SKM-1 (cell line): ENCODE results near the gene SDC3.

Experiments
- DNase-seq: peaks from one replicate; lab custom pipeline; 2025; ENCODE audit not compliant: unreplicated experiment; lab: John Stamatoyannopoulos, UW

Gene SDC3

DNA sequence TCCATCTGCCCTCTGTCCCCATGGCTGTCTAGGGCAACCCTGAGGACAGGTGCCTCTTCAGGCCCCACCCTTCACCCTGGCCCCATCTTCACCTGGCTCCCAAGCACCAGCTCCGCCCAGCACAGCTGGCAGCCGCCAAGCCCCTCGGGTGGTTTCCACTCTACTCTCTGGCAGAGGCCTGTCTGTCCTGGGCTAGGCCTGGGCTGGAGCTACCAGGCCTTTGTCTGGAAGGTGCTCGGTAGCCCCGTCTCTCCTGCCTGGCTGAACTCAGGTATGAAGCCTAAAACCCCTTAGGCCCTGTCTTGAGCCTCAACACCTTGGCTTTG lies 17.4 kb downstream of the SDC3 start:
- DNase-seq = no peak

DNA sequence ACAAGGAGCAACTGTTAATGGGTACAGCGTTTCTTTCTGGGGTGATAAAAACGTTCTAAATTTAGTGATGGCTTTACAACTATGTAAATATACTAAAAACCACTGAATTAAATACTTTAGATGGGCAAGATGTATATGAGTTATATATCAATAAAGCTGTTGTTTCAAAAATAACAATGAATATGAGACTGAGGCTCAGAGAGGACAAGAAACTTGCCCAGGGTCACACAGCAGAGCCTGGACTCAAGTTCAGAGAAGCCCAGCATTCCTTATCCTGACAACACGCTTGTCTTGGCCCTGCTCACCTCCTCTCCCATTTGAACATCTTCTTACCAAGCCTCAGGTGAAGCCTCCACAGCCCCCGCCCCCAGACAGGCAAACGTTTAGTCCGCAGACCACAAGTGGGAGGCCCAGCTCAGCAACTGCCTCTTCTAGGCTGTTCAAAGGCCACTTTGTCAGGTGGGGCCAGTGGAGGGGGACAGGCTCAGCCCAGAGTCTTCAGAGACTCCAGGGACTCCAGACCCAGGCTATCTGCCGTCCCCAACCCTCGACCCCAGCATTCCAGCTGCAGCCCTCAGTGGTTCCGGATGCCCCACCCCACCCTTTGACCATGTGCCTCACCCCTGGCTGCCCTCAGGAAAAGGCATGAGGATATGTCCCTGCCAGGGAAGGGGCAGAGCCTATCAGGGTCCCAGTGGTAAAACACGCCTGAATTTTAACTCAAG lies 17.9 kb downstream of the SDC3 start:
- DNase-seq = no peak

DNA sequence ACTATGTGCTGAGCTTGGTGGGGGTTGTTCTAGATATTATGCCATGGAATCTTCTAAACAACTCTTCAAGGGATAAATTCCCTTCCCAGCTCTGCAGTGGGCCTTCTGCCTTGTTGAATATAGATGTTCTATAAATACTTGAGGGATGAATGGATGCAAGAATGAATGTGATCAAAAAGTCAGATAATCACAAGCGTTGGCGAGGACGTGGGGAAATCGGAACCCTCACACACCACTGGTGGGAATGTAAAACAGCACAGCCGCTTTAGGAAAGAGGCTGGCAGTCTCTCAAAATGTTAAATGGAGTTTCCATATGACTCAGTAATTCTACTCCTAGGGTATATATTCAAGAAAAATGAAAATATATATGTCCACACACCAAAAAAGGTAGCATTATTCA lies 19.0 kb downstream of the SDC3 start:
- no peak for DNase-seq

DNA sequence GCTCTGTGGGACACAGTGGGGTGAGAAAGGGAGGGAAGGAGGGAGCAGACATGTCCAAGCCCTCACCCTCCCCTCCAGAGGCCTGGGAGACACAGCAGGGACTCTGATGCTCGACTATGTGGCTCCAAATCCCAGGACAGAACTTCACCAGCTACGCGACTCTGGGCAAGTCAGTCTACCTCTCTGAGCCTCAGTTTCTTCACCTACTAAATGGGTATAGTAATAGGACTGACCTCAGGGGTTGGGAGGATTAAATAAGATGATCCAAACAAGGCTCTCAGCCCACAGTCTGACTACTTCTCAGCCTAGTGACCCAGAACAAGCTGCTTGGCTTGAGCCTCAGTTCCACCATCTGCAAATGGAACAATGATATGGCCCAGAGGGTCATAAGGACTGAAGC lies 19.6 kb downstream of the SDC3 start:
- no peak for DNase-seq

DNA sequence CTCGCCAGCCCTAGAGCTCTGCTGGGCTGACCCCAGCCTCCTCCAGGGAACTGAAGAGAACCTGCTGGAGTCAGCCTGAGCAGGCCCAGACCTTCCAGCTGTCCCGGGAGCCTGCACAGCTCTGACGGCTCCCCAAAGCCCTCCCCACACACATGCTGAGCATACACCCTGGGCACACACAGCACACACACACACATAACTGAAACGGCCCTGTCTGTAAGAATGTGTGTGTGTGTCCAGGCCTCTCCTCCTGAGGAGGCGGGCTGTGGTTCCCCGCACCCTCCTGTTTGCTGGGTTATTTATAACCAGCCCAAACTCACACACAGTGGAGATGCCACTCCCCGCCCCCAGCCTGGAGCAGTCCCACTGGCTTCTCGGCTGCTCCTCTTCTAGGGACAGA lies 20.2 kb downstream of the SDC3 start:
- DNase-seq = no peak

DNA sequence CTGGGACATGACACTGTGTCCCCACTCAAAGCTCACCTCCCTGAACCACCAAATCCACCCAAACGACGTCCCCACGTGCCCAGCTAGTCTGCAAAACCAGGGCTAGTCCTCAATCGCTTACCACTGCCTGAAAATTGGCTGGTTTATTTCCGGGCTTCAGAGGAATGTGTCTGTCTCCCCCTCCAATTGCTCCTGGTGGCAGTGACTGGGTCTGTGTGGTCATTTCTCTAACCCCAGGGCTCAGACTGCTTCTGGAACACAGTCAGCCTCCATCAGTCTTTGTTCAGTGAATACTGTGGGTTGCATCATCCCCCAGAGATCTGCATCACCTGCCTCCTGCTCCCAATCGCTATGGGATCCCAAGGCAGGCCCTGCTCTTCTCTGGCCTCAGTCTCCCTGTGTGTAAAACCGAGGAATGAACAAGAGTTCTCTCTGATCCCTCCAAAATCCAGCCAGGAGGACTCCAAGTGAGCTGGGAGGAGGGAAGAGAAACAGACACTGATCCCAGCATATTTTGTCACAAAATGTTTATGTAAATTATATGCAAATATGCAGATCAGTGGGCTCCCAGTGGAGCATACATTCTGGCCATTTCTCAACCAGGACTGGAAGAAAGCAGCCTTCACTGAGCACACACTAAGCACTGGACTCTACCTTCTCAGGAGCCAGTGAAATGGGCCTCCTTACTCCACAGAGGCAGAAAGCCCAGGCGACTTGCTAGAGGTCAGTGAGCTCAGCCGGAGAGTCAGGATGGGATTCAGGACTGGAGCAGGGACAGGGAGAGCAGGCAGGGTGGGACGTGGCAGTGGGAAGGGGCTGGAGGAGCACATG lies 20.9 kb downstream of the SDC3 start:
- DNase-seq = no peak

DNA sequence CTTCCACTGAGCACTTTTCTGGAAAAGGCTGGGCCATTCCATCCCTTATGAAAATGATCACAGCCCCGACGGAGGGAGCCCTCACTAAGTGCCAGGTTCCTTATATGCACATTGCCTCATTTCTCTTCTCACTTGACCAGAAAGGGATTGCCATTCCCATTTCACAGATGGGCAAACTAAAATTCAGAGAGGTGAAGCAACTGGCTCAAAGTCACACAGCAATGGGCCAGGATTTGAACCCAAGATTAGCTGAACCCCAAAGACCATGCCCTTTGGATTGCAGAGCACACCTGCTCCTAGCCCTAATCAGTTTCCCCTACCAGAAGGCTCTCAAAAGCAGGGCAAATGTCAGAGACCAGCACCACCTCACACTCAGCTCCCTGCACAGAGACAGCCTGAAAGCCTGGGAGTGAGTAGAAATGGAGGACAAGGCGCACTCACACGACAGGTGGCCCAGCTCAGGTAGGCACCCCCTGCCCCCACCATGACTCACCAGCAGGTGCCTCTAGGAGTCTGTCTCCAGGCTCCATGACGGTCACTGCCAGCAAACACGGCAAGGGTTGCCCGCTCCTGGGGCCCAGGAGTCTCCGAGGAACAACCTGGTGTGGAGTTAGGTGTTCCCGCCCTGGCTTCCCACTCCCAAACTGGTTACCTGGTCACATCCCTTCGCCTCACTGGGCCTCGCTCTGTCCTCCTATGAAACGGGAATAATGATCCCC lies 21.7 kb downstream of the SDC3 start:
- DNase-seq = no peak

DNA sequence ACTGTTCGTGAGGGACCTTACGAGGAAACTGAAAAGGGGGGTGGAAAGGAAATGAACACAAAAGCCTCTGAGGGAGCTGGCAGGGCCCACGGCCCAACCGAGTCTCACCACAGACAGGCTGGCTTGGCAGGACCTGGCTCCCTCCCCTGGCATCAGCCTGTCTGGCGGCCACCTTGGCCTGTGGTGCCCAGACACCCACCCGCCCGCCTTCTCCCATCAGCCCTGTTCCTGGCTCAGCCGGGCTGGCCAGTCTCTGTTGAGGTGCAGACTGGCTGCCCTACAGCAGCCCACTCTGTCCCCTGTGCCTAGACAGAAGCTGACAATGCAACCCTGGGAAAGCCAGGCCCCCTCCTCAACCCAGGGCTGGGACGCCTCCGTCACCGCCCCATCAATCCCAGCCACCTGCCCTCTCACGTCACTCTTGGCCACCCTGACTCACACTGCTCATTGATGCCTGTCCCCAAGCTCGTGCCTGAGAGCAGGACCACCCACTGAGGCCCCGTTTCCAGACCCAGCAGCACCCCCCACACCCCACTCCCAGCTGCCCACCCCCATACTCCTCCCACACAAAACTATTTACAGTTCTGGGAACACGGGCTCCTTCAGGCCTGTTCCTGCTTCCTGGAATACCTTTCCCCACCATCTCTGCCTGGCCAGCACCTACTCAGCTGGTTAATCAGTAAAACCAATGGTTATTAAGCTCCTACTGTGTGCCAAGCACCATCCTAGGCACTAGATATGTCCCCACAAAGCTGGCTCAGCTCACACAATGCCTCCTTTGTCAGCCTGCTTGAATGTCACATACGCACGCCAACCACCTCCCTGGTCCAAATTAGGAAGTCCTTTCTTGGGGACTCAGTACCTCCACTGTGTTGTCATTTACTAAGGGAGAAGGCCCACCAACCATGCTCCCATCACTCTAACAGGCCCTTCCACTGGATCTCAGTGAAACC lies 22.7 kb downstream of the SDC3 start:
- no peak for DNase-seq

DNA sequence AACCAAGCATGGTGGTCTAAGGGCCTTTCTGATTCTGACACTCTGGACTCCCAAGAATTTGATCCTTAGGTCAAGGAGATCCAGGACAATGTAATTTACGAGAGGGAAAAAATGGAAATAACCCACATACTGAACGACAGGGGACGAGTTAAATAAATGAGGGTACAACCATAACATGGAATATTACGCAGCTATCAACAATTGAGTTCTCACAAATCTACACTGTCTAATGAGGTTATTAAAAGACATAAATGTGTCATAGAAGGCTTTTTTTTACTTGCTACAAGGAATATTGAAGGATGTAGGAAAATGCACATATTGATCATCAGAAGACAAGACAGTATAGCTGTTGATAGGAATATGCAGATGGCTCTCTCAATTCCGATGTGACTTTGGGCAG lies 23.8 kb downstream of the SDC3 start:
- DNase-seq = no peak

DNA sequence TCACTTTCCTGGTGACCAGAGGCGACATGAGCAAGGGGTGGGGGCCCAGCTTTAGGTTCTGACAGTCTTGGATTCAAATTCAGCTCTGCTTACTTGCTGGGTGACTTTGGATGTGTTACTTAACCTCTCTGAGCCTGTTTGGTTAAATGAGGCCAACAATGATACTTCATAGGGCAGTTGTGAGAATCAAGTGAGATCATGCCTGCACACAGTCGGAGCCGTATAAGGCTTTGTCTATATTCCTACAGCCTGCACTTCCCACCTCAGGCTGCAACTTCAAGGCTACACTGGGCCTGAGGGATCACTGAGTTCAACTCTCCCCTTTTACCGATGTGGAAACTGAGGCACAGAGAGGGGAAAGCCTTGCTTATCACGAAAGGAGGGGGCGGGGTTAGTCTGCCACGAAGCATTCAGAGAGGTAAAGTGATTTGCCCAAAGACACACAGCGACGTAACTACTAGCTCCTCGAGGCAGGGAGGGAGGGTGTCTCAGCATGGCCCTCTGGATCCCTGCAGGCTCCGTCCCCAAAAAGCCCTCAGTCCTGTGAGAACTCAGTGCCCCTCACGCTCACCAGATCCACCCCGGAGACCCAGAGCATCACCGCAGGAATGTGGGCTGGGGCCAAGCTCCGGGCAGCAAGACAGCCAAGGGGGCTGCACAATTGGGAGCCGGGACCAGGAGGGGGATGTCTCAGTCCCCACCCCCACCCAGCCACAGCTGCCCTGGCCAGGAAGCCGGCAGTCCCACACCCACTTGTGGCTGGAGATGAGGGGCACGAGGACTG lies 25.0 kb downstream of the SDC3 start:
- DNase-seq = no peak

DNA sequence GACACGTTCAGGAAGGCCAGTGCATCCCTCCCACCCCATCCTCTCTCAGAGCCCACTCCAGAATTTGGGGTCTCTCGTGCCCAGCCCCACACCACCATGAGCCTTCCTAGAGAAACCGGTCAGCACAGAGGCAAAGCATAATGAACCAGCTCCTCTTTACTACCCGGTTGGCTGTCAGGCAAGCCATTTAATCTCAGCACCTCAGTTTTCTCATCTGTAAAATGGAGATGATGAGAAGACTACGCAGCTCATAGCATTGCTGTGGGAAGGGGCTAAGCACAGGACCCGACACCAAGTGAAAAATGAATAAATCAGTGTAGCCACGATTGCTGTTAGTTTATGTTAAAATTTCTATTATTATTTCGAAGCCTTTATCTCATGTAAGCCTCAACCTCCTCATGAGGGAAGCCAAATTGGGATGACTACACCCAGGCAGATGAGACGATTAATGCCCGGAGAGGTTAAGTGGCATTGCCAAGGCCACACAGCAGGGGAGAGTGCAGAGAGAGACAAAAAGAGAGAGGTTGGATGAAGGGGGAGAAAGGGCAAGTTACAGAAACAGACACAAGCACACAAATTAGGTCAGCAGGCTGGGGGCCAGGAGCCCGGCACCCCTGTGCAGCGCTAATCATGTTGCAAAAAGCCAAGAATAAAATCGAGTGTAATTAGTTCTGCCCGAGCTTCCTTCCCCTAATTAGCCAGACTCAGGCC lies 25.7 kb downstream of the SDC3 start:
- no peak for DNase-seq

DNA sequence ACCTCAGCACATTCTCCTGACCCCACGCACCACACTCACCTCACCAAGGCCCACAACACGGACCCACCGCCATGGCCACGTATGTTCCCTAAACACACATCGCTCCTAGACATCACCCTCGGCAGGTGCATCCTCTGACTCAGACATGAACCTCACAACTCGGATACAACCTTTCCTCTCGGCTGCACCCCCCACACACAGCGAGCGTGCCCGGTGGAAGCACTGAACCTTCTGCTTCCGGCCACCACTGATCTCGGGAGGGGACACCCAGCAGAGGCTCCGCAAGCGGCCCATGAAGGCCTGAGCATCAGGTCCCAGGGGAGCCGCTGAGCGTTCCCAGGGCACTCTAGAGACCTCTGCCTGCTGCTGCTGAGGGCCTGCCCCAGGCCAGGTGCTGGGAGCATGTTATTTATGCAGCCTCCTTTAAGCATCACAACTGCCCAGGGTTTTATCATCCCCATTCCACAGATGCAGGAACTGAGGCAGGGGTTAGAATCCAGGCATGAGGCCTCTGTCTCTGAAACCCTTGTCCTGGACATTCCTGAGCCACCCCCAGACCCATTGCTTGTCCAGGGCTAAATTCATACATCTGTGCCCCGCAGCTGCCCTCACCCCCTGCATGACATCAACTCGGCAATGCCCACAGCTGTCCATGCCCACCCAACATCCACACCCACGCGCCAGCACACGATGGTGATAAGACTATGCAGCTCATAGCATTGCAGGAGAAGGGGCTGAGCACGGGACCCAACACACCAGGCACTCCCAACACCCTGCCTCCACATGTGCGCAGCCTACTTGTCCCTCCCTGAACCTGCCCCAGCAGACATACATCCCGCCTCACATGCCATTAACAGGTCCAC lies 27.0 kb downstream of the SDC3 start:
- no peak for DNase-seq

DNA sequence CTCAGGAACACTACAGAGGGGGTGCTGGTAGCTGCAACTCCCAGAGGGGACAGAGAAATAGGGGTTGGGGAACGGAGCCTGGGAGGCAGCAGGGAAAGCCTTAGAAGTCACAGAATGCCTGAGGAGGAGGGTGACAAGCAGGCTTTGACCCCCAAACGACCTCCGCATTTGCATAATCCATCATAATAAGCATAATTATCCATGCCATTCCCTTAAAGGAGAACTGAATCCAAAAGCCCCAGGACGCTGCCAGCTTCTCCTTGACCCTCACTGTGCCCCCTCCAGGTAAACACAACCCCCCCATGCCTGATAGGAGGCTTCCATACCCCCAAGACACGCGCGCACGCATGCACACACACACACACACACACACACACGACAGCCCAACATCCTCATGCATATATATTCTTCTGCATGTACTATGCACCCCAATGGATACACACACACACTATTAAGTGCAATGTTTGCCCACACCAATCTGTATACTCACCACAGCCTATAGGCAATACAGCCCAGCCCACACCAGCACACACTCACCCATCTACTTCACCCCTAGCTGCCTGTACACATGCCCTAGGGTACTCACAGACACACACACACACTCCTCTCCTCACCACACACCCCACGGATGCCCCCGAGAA lies 27.8 kb downstream of the SDC3 start:
- DNase-seq = no peak

DNA sequence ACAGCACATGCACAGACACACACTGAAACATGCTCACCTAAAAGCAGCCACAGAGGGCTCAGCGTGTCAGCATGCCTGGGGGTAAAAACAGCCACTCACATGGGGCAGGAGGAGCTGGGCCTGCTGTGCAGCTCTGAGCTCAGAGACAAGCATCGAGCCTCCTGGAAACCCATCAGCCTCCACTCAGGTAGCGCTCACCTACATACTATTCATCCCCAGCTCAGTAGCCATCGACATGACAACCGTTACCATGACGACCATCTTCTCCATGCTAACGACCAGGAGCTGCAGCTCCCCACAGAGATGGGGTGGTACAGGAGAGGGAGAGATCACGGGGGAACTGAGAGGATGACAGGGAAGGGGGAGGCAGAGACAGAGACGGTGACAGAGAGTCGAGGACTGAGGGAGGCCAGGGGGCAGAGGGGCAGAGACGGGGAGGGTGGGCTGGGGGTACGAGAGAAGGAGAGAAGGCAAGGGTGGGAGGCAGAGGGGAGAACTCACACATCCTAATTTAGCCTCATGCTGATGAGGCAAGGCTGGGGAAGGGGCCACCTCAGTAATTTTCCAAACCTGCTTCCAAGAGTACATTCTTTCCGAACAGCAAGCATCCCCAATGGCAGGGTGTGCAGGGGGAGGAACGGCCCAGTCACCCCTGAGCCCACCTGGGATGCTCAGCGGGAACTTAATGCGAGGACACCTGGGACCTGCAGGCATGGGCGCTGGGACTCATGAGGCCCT lies 28.4 kb downstream of the SDC3 start:
- no peak for DNase-seq

DNA sequence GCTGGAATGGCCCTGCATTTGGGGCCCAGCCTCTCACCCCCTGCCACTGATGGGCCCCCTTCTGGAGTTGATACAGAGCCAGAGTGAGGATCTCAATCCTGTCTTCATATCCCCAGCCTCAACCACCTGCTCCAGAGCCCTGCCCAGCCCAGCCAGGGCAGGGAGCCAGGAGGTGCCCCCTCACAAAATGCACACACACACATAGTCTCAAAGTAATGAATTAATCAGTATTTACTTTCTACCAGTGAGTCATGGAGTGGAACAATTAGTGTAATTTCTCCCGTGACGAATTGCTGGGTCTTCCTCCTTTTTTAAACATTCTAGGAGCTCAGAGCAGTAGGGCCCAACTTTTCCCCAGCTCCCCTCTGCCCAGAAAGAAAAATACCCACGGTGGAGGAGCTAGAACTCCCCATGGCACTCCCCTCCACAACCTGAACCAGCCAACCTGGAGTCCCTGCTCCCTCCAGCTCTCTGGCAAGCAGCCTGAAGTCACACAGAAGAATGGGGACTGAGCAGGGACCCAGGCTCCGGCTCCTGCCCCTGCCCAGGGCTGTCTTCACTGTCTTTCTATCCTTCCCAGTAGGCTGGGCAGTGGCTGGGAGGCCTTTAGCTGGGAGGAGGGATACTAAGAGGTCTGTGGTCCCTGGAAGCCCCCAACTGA lies 29.3 kb downstream of the SDC3 start:
- no peak for DNase-seq

DNA sequence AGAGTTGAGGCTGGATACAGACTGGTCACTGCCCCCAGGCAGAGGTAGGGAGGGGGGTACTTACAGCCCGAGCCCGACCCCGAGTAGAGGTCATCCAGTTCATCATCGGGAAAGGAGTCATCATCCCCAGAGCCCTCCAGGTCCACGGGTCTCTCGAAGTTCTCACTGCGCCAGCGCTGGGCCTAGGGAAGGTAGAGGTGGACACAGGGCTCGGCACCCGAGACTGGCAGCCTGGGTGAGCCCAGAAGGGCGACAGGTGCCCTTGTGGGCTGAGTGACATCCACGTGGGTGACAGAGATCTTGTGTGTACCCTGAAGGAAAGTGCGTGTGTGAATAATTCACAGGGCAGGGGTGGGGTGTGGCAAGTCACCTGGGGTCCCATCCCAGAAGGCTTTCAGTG lies 30.0 kb downstream of the SDC3 start:
- DNase-seq = no peak

DNA sequence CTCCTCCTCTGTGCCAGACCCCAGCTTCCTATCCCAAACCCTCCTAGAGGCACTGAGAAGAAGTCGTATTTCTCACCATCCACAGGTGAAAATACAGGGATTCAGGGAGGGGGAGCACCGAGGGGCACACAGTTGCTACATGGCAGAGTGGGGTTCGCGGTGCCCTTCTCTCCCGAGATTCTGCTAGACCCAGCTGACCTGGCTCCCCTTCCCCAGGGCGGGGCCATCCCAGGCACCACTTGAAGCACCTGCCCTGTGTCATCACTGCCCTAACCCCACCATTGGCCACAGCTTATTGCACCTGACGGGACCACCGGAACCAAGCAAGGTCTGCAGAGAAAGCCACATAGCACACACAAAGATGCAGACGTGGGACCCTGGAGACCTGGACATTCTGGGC lies 30.5 kb downstream of the SDC3 start:
- no peak for DNase-seq
